Lung (tissue), 12 donors: ENCODE data around the gene KIFC3. TPM values are rescaled to one million over a fixed set of nuclear protein-coding genes. Genes with fewer than 3 reads are reported as not detected.

ENCODE experiments used
- ATAC-seq: fragments of 200-7000 bp; cut with Tn5 transposase; one replicate; pipeline ENCODE4 v1.9.1; 2020; ENCODE audit warnings: moderate number of reproducible peaks; ENCODE audit not compliant: insufficient read depth, low FRiP score
- DNase-seq, 3 donors: peaks; one replicate each; pipeline ENCODE4 v3.0.0-alpha.2; 2013 to 2017
- H3K27ac ChIP-seq, 2 donors: one replicate each; pipeline ENCODE4 v1.5.1; 2013; ENCODE audit warnings: mild to moderate bottlenecking in 2 of 2, moderate library complexity in 2 of 2, control low read depth in 1 of 2, inconsistent platforms in 1 of 2, low read depth in 1 of 2, low read length in 1 of 2
- H3K27me3 ChIP-seq, 3 donors: one replicate each; pipeline ENCODE4 v1.5.1; 2013; ENCODE audit warnings: low read length in 2 of 3; ENCODE audit not compliant: control insufficient read depth in 3 of 3, insufficient read depth in 3 of 3
- H3K36me3 ChIP-seq, 4 donors: one replicate each; pipeline ENCODE4 v1.5.1; 2013; ENCODE audit warnings: low read length in 4 of 4, mild to moderate bottlenecking in 1 of 4, moderate library complexity in 1 of 4; ENCODE audit not compliant: control insufficient read depth in 4 of 4, insufficient read depth in 4 of 4
- H3K4me1 ChIP-seq, 5 donors: one replicate each; pipeline ENCODE4 v1.5.1; 2013; ENCODE audit warnings: low read length in 5 of 5, mild to moderate bottlenecking in 2 of 5, moderate library complexity in 1 of 5; ENCODE audit not compliant: control insufficient read depth in 5 of 5, insufficient read depth in 5 of 5
- H3K4me3 ChIP-seq: one replicate; pipeline ENCODE4 v1.5.1; 2013; ENCODE audit warnings: mild to moderate bottlenecking, control low read depth, moderate library complexity
- H3K9ac ChIP-seq, 2 donors: one replicate each; pipeline ENCODE4 v1.5.1; 2013; ENCODE audit warnings: low read length in 2 of 2, control low read depth in 1 of 2; ENCODE audit not compliant: insufficient read depth in 1 of 2
- H3K9me3 ChIP-seq, 4 donors: one replicate each; pipeline ENCODE4 v1.5.1; 2013; ENCODE audit warnings: low read length in 3 of 4, mild to moderate bottlenecking in 1 of 4, moderate library complexity in 1 of 4; ENCODE audit not compliant: control insufficient read depth in 4 of 4, insufficient read depth in 3 of 4
- CTCF ChIP-seq: IDR thresholded peaks from 2 replicates; pipeline ENCODE4 v1.5.1; 2012; ENCODE audit warnings: mild to moderate bottlenecking; ENCODE audit errors: control extremely low read depth, extremely low read depth
- WGBS, 2 donors: extraction: QIAGEN DNeasy Blood & Tissue Kit; methylation state at CpG; one replicate each; pipeline ENCODE4 v1.1.7; 2013; 5-methylcytosine and 5-hydroxymethylcytosine counted together
- polyA plus RNA-seq, 2 donors: library from polyadenylated mRNA; stranded (reverse); fragments of 200-250 nt; gene quantifications; one replicate each; pipeline ENCODE4 v1.2.1, GENCODE V29; 2013
- total RNA-seq, 2 donors: library from RNA; depleted of rRNA in 1 of 2; stranded (reverse); fragments of >200 nt in 1 of 2; gene quantifications; one replicate each; pipeline ENCODE4 v1.2.1, GENCODE V29; 2014 to 2021
- donor health status: control.
- donor health status: control.
- donor health status: Bipolar disorder and iron deficiency.
- donor health status: healthy.
- donor health status: DM: yes; HTN: yes; CAD: no.

KIFC3 gene
- total and polyA plus RNA-seq, 4 donors: 65.9 to 137 (median 89.5) TPM

GRCh38 chr16:57807968-57808528 lies 5.8 kb upstream of the KIFC3 start:
- Histone ChIP-seq H3K36me3 (no peaks in the 10 kb centered on the region), H3K4me1 (peaks cover 3 to 27% (median 13%) of the 10 kb centered on the region in 5 donors), H3K9me3 (no peaks in the 10 kb centered on the region), H3K9ac (peak overlapping the region in 1 of 2 donors; percentile 28), H3K4me3 (no peak overlapping the region), H3K27ac (peak overlapping the region in 1 of 2 donors; percentile 74), H3K27me3 (no peaks in the 10 kb centered on the region)
- DNase-seq (peak; percentile 74 to 83 (median 79)), ATAC-seq (peak; percentile 69)
- WGBS, 2 donors: 4% methylated on average over 16 of the region's 16 CpGs
- no peak for TF ChIP-seq CTCF

- Histone ChIP-seq H3K9me3 (no peaks in the 10 kb centered on the region), H3K4me3 (no peak overlapping the region), H3K9ac (no peak overlapping the region), H3K27me3 (no peaks in the 10 kb centered on the region), H3K4me1 (peaks cover 4 to 32% (median 18%) of the 10 kb centered on the region in 5 donors), H3K36me3 (no peaks in the 10 kb centered on the region), H3K27ac (peak overlapping the region in 1 of 2 donors; percentile 81)
- ATAC-seq (no peak), DNase-seq (no peak)
- WGBS, 2 donors: 67 to 79% methylated on average over 7 of the region's 7 CpGs
- TF ChIP-seq CTCF: no peak
These were observed 5.1 kb upstream of the KIFC3 start for GRCh38 chr16:57807252-57807967.

- H3K4me1 ChIP-seq: peaks cover 4 to 44% (median 26%) of the 10 kb centered on the region in 5 donors
- DNase-seq (no peak), ATAC-seq (no peak)
- H3K9me3 ChIP-seq: no peaks in the 10 kb centered on the region
- no peak overlapping the region for H3K4me3 ChIP-seq
- H3K27me3 ChIP-seq: no peaks in the 10 kb centered on the region
- H3K27ac ChIP-seq: no peak overlapping the region
- 80 to 89% methylated on average over 6 of the region's 6 CpGs for WGBS, 2 donors
- no peak overlapping the region for H3K9ac ChIP-seq
- no peaks in the 10 kb centered on the region for H3K36me3 ChIP-seq
- TF ChIP-seq CTCF: no peak
These were observed 2.9 kb upstream of the KIFC3 start for GRCh38 chr16:57805176-57805575.
